Measurements from ENCODE around the gene CCDC50.

Gene CCDC50

GRCh38 chr3:191388823-191389222, 59.6 kb downstream of the CCDC50 start:
- Histone ChIP-seq H3K36me3 (ENCODE audit: insufficient read depth, low read length) (no peaks in the 10 kb centered on the region), H3K27ac (ENCODE audit: low read length) (no peak overlapping the region), H3K9me3 (ENCODE audit: insufficient read depth, low read length, severe bottlenecking) (no peaks in the 10 kb centered on the region), H3K9ac (ENCODE audit: low read depth, low read length) (no peak overlapping the region), H2AFZ (ENCODE audit: low read depth, low read length) (no peak overlapping the region), H3K4me3 (ENCODE audit: low read depth in 1 of 2, low read length in 2 of 2) (no peak overlapping the region), H3K27me3 (ENCODE audit: insufficient read depth, low read length, poor library complexity) (no peaks in the 10 kb centered on the region), H3K4me1 (ENCODE audit: insufficient read depth, low read length) (no peaks in the 10 kb centered on the region), H4K20me1 (ENCODE audit: insufficient read depth, low read length) (no peaks in the 10 kb centered on the region), H3K79me2 (ENCODE audit: insufficient read depth, low read length) (no peaks in the 10 kb centered on the region), H3K4me2 (ENCODE audit: insufficient read depth, low read length) (no peak overlapping the region)
- no peak for DNase-seq
- ATAC-seq (ENCODE audit: insufficient read depth, low read depth): no peak
- TF ChIP-seq EZH2 (IDR thresholded peaks at IDR 0.05; ENCODE audit: borderline replicate concordance, low read depth, low read length, severe bottlenecking): no peak
- TF ChIP-seq CTCF (IDR thresholded peaks at IDR 0.05; ENCODE audit: borderline replicate concordance, extremely low read depth, low read length, poor library complexity, severe bottlenecking): no peak

GRCh38 chr3:191390580-191390979, 61.4 kb downstream of the CCDC50 start:
- no peaks in the 10 kb centered on the region for H3K79me2 ChIP-seq (ENCODE audit: insufficient read depth, low read length)
- H3K4me2 ChIP-seq (ENCODE audit: insufficient read depth, low read length): no peak overlapping the region
- no peaks in the 10 kb centered on the region for H3K4me1 ChIP-seq (ENCODE audit: insufficient read depth, low read length)
- H3K9ac ChIP-seq (ENCODE audit: low read depth, low read length): no peak overlapping the region
- H3K4me3 ChIP-seq (ENCODE audit: low read depth in 1 of 2, low read length in 2 of 2): no peak overlapping the region
- H2AFZ ChIP-seq (ENCODE audit: low read depth, low read length): no peak overlapping the region
- no peaks in the 10 kb centered on the region for H3K27me3 ChIP-seq (ENCODE audit: insufficient read depth, low read length, poor library complexity)
- H3K27ac ChIP-seq (ENCODE audit: low read length): no peak overlapping the region
- DNase-seq (no peak), ATAC-seq (ENCODE audit: insufficient read depth, low read depth) (no peak)
- TF ChIP-seq EZH2 (IDR thresholded peaks at IDR 0.05; ENCODE audit: borderline replicate concordance, low read depth, low read length, severe bottlenecking): no peak
- TF ChIP-seq CTCF (IDR thresholded peaks at IDR 0.05; ENCODE audit: borderline replicate concordance, extremely low read depth, low read length, poor library complexity, severe bottlenecking): no peak
- H3K9me3 ChIP-seq (ENCODE audit: insufficient read depth, low read length, severe bottlenecking): no peaks in the 10 kb centered on the region
- H4K20me1 ChIP-seq (ENCODE audit: insufficient read depth, low read length): no peaks in the 10 kb centered on the region
- H3K36me3 ChIP-seq (ENCODE audit: insufficient read depth, low read length): no peaks in the 10 kb centered on the region

- TF ChIP-seq CTCF (IDR thresholded peaks at IDR 0.05; ENCODE audit: borderline replicate concordance, extremely low read depth, low read length, poor library complexity, severe bottlenecking) (no peak), EZH2 (IDR thresholded peaks at IDR 0.05; ENCODE audit: borderline replicate concordance, low read depth, low read length, severe bottlenecking) (no peak)
- H3K9me3 ChIP-seq (ENCODE audit: insufficient read depth, low read length, severe bottlenecking): no peaks in the 10 kb centered on the region
- no peaks in the 10 kb centered on the region for H3K27me3 ChIP-seq (ENCODE audit: insufficient read depth, low read length, poor library complexity)
- H3K9ac ChIP-seq (ENCODE audit: low read depth, low read length): no peak overlapping the region
- no peak for DNase-seq
- no peak overlapping the region for H3K4me2 ChIP-seq (ENCODE audit: insufficient read depth, low read length)
- H3K79me2 ChIP-seq (ENCODE audit: insufficient read depth, low read length): no peaks in the 10 kb centered on the region
- no peaks in the 10 kb centered on the region for H3K36me3 ChIP-seq (ENCODE audit: insufficient read depth, low read length)
- H3K4me3 ChIP-seq (ENCODE audit: low read depth in 1 of 2, low read length in 2 of 2): no peak overlapping the region
- H3K4me1 ChIP-seq (ENCODE audit: insufficient read depth, low read length): no peaks in the 10 kb centered on the region
- no peak overlapping the region for H3K27ac ChIP-seq (ENCODE audit: low read length)
- no peak for ATAC-seq (ENCODE audit: insufficient read depth, low read depth)
- H4K20me1 ChIP-seq (ENCODE audit: insufficient read depth, low read length): no peaks in the 10 kb centered on the region
- H2AFZ ChIP-seq (ENCODE audit: low read depth, low read length): no peak overlapping the region
These were observed 62.9 kb downstream of the CCDC50 start for GRCh38 chr3:191391861-191392808.
